DND-41 (cell line): ENCODE data around the gene BICDL1.

ENCODE experiments used
- ATAC-seq: fragments of 200-7000 bp; cut with Tn5 transposase; 3 replicates; pipeline ENCODE4 v1.9.1; 2021; ENCODE audit warnings: low read depth; ENCODE audit not compliant: insufficient read depth
- DNase-seq: peaks from one replicate; pipeline ENCODE4 v3.0.0-alpha.2; 2020
- H2AFZ ChIP-seq: 2 replicates; pipeline ENCODE4 v1.6.0; 2012; ENCODE audit warnings: low read depth, low read length
- H3K27ac ChIP-seq: 2 replicates; pipeline ENCODE4 v1.5.1; 2012; ENCODE audit warnings: low read length, inconsistent platforms
- H3K27me3 ChIP-seq: fragments of 200-600 bp; sonication (generic); 2 replicates; pipeline ENCODE4 v1.6.0; 2012; ENCODE audit warnings: low read length, mild to moderate bottlenecking, inconsistent platforms; ENCODE audit not compliant: insufficient read depth, poor library complexity
- H3K36me3 ChIP-seq: 2 replicates; pipeline ENCODE4 v1.5.1; 2012; ENCODE audit warnings: low read length, inconsistent platforms; ENCODE audit not compliant: insufficient read depth
- H3K4me1 ChIP-seq: 2 replicates; pipeline ENCODE4 v1.5.1; 2012; ENCODE audit warnings: mild to moderate bottlenecking, low read length; ENCODE audit not compliant: insufficient read depth
- H3K4me2 ChIP-seq: 2 replicates; pipeline ENCODE4 v1.6.0; 2012; ENCODE audit warnings: mild to moderate bottlenecking, moderate library complexity, low read length, inconsistent platforms; ENCODE audit not compliant: insufficient read depth
- H3K4me3 ChIP-seq, 2 experiments: fragments of 200-600 bp in 1 of 2; shearing (Covaris generic) in 1 of 2; 2 replicates each; pipeline ENCODE4 v1.5.1; 2012 to 2016; ENCODE audit warnings: inconsistent platforms in 2 of 2, low read length in 2 of 2, mild to moderate bottlenecking in 2 of 2, low read depth in 1 of 2, moderate library complexity in 1 of 2
- H3K79me2 ChIP-seq: 2 replicates; pipeline ENCODE4 v1.6.0; 2012; ENCODE audit warnings: low read length, inconsistent platforms; ENCODE audit not compliant: insufficient read depth
- H3K9ac ChIP-seq: 2 replicates; pipeline ENCODE4 v1.6.0; 2012; ENCODE audit warnings: low read depth, mild to moderate bottlenecking, inconsistent platforms, low read length, moderate library complexity
- H3K9me3 ChIP-seq: 2 replicates; pipeline ENCODE4 v1.5.1; 2012; ENCODE audit warnings: low read length, moderate library complexity, mild to moderate bottlenecking, inconsistent platforms; ENCODE audit not compliant: insufficient read depth, severe bottlenecking
- H4K20me1 ChIP-seq: 2 replicates; pipeline ENCODE4 v1.6.0; 2012; ENCODE audit warnings: low read length; ENCODE audit not compliant: insufficient read depth
- EZH2 ChIP-seq: IDR thresholded peaks from 3 replicates; pipeline ENCODE4 v1.6.1; 2012; ENCODE audit warnings: borderline replicate concordance, low read depth, mild to moderate bottlenecking, moderate library complexity, low read length, inconsistent platforms; ENCODE audit not compliant: severe bottlenecking
- TF ChIP-seq, protein P1 (sequence below): IDR thresholded peaks from 2 replicates; pipeline ENCODE4 v1.5.1; 2012; ENCODE audit warnings: borderline replicate concordance, low read length, moderate library complexity, mild to moderate bottlenecking; ENCODE audit not compliant: poor library complexity, severe bottlenecking; ENCODE audit errors: extremely low read depth

Gene BICDL1

GRCh38 chr12:120089105-120089504 is 100.1 kb downstream of the BICDL1 start:
- DNase-seq (no peak), ATAC-seq (no peak)
- TF ChIP-seq EZH2 = no peak
- TF ChIP-seq, protein P1, sequence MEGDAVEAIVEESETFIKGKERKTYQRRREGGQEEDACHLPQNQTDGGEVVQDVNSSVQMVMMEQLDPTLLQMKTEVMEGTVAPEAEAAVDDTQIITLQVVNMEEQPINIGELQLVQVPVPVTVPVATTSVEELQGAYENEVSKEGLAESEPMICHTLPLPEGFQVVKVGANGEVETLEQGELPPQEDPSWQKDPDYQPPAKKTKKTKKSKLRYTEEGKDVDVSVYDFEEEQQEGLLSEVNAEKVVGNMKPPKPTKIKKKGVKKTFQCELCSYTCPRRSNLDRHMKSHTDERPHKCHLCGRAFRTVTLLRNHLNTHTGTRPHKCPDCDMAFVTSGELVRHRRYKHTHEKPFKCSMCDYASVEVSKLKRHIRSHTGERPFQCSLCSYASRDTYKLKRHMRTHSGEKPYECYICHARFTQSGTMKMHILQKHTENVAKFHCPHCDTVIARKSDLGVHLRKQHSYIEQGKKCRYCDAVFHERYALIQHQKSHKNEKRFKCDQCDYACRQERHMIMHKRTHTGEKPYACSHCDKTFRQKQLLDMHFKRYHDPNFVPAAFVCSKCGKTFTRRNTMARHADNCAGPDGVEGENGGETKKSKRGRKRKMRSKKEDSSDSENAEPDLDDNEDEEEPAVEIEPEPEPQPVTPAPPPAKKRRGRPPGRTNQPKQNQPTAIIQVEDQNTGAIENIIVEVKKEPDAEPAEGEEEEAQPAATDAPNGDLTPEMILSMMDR = no peak
- Histone ChIP-seq H2AFZ (no peak overlapping the region), H3K79me2 (no peaks in the 10 kb centered on the region), H3K27ac (no peak overlapping the region), H3K27me3 (no peaks in the 10 kb centered on the region), H3K9me3 (no peaks in the 10 kb centered on the region), H4K20me1 (peaks cover 7% of the 10 kb centered on the region; the same call in 1 of the 2 replicates), H3K4me2 (no peak overlapping the region), H3K4me1 (peaks cover 20% of the 10 kb centered on the region), H3K36me3 (peaks cover 16% of the 10 kb centered on the region), H3K9ac (no peak overlapping the region), H3K4me3 (no peak overlapping the region)

DNA sequence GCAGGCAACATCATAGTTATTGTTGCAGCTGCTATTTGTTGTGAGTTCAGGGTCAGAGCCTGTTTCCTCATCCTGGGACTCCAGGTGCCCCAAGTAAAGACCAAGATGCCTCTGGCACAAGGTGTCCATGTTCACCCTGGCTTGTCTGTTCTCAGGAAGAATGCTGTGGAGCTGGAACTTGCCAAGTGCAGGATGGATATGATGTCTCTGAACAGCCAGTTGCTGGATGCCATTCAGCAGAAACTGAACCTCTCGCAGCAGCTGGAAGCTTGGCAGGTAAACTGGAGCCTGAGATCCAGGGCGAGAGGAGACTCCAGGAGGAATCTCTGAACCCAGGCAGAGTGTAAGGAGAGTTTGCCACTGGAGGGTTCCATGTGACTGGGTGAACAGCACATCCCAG is 100.8 kb downstream of the BICDL1 start:
- Histone ChIP-seq H2AFZ (no peak overlapping the region), H3K4me1 (peaks cover 20% of the 10 kb centered on the region), H3K9me3 (no peaks in the 10 kb centered on the region), H3K4me2 (no peak overlapping the region), H3K9ac (no peak overlapping the region), H3K36me3 (peaks cover 21% of the 10 kb centered on the region), H4K20me1 (peaks cover 7% of the 10 kb centered on the region; the same call in 1 of the 2 replicates), H3K27ac (no peak overlapping the region), H3K79me2 (no peaks in the 10 kb centered on the region), H3K27me3 (no peaks in the 10 kb centered on the region), H3K4me3 (no peak overlapping the region)
- DNase-seq = no peak
- ATAC-seq = no peak
- TF ChIP-seq EZH2 = no peak
- TF ChIP-seq, protein P1 = no peak

DNA sequence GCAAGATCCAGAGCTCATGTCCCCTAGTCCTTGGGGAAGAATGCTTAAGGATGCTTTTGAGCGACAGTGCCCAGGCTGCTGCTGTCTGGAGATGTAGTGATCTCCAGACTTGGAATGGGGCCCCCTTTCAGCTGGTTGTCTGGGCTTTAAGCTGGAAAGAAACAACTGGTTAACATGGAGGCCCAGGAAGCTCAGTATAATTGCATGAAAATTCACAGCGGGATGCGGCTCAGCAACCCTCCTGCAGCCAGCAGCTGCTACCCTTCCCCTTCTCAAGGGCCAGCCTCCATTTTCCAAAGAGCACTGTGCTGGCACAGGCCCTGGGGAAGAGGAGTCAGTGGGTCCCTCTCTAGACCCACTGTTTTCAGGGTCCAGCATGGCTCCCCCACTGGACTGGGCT is 101.2 kb downstream of the BICDL1 start:
- Histone ChIP-seq H3K36me3 (peaks cover 23% of the 10 kb centered on the region), H2AFZ (no peak overlapping the region), H3K4me2 (no peak overlapping the region), H4K20me1 (peaks cover 7% of the 10 kb centered on the region; the same call in 1 of the 2 replicates), H3K4me1 (peaks cover 20% of the 10 kb centered on the region), H3K79me2 (no peaks in the 10 kb centered on the region), H3K4me3 (no peak overlapping the region), H3K9ac (no peak overlapping the region), H3K9me3 (no peaks in the 10 kb centered on the region), H3K27ac (no peak overlapping the region), H3K27me3 (no peaks in the 10 kb centered on the region)
- DNase-seq = no peak
- TF ChIP-seq EZH2 = no peak
- TF ChIP-seq, protein P1 = no peak
- ATAC-seq = no peak
